ENCODE measurements around the gene AKAP13.

GRCh38 chr15:85540085-85540797, 159.8 kb downstream of the AKAP13 start:
- TF ChIP-seq CTCF (IDR thresholded peaks at IDR 0.05) (no peak), POLR2A (IDR thresholded peaks at IDR 0.05) (no peak)

All from testis (tissue), 2 donors.